Choroid plexus epithelial cell (primary cell): Measurements from ENCODE around the gene MRPL43.

Experiments
- DNase-seq: peaks from one replicate; pipeline ENCODE4 v3.0.0-alpha.2; 2010; ENCODE audit warnings: low read depth
- H3K4me3 ChIP-seq: 2 replicates; pipeline ENCODE4 v1.5.1; 2011; ENCODE audit warnings: low read depth, mild to moderate bottlenecking, control low read depth, low read length, moderate library complexity
- TF ChIP-seq, protein P1 (sequence below): conservative IDR thresholded peaks from 2 replicates; pipeline ENCODE4 v1.5.1; 2011; ENCODE audit warnings: low read depth, mild to moderate bottlenecking, control low read depth, inconsistent platforms, low read length, moderate library complexity

The MRPL43 gene

GRCh38 chr10:100960251-100960650 lies 27.0 kb downstream of the MRPL43 start:
- DNase-seq: no peak
- H3K4me3 ChIP-seq: no peak overlapping the region
- TF ChIP-seq, protein P1, sequence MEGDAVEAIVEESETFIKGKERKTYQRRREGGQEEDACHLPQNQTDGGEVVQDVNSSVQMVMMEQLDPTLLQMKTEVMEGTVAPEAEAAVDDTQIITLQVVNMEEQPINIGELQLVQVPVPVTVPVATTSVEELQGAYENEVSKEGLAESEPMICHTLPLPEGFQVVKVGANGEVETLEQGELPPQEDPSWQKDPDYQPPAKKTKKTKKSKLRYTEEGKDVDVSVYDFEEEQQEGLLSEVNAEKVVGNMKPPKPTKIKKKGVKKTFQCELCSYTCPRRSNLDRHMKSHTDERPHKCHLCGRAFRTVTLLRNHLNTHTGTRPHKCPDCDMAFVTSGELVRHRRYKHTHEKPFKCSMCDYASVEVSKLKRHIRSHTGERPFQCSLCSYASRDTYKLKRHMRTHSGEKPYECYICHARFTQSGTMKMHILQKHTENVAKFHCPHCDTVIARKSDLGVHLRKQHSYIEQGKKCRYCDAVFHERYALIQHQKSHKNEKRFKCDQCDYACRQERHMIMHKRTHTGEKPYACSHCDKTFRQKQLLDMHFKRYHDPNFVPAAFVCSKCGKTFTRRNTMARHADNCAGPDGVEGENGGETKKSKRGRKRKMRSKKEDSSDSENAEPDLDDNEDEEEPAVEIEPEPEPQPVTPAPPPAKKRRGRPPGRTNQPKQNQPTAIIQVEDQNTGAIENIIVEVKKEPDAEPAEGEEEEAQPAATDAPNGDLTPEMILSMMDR: no peak

DNA sequence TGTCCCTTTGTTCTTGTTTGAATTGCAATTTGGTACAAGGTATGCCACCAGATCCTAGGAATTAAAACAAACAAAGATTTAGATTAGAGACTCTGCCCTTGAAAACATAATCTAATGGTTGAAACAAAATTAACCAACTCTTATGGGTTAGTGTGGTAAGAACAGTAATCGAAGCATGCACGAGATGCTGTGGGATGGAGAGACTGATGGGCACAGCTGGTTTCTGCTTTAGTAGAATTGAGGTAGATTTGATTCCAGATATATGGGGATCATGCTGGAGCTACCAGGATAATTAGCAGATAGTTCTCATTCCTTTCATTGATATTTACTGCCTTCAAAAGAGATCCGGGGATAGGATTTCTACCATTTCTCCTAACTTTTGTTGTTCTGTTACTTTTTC lies 38.4 kb downstream of the MRPL43 start:
- DNase-seq: no peak
- TF ChIP-seq, protein P1: no peak
- H3K4me3 ChIP-seq: no peak overlapping the region

GRCh38 chr10:100945754-100946153 lies 41.5 kb downstream of the MRPL43 start:
- TF ChIP-seq, protein P1: no peak
- no peak overlapping the region for H3K4me3 ChIP-seq
- no peak for DNase-seq

DNA sequence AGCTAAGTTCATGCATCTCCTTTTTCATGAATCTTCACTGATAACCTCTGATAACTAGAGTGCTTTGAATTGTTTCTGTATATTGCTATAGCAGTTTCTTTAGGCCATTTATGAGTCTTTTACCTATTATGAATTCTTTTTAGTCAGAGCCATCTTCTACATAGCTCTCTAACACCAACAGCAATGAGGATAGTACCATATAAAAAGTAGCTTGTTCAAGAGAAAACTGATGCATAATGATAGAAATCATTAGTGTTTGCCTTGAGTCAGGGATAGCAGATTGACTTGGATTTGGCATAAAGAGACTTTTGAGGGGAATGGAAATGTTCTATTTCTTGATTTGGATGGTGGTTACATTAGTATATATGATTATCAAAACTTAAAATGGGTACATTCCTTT lies 43.8 kb downstream of the MRPL43 start:
- H3K4me3 ChIP-seq: no peak overlapping the region
- DNase-seq: no peak
- TF ChIP-seq, protein P1: no peak

- H3K4me3 ChIP-seq: no peak overlapping the region
- DNase-seq: no peak
- TF ChIP-seq, protein P1: no peak
Observed at GRCh38 chr10:100942229-100942628, 45.1 kb downstream of the MRPL43 start.

DNA sequence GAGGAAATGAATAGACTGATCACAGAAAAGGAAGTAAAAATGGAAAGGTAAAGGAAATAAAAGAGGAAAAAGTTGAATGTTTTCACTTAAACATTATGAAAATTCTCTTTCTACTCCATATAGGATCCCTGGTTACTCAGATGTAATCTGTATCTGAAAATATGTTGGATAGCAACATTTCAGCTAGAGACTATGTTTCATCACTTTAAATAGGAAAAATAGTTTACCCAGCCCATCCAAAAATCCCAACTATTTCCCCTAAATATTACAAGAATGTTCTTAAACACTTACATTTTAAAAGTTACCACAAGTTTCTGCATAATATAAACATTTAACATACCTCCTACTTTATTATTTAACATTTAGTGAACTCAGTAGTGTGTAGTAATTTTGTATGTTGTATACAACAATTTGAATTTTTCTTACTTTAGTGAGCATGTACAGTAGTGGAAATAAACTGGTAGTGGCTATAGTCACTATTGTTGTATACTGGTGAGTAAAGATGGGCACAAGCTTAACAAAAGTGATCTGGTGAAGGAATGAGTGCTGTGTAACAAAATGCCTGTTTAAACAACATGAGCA lies 47.4 kb downstream of the MRPL43 start:
- DNase-seq: peak; percentile 44
- TF ChIP-seq, protein P1: no peak
- H3K4me3 ChIP-seq: no peak overlapping the region
